Activated effector memory CD4-positive, alpha-beta T cell treated with Interleukin-2 at 50 U/mL for 16 hours (primary cell): Measurements from ENCODE around the gene SEPTIN8.

Experiments
- DNase-seq: peaks from one replicate; pipeline ENCODE4 v3.0.0-alpha.2; 2020

Gene SEPTIN8

DNA sequence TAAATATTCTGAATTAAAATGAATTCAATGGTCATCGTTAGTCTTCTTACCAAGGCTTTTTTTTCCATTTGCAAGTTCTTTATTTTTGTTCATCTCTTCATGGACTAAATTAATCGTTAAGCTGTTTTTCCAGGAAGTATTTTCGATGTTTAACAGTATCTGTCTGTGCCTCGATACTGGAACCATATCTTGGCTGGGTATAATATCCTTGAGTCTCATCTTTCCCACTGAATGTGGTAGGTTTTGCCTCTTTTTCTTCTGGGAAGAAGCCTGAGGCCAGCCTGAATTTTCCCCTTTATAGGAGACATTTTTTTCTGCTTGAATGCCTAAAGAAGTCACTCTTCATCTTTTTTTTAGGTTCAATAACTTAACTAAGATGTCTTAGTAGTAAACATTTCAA is 4.0 kb upstream of the SEPTIN8 start:
- no peak for DNase-seq

DNA sequence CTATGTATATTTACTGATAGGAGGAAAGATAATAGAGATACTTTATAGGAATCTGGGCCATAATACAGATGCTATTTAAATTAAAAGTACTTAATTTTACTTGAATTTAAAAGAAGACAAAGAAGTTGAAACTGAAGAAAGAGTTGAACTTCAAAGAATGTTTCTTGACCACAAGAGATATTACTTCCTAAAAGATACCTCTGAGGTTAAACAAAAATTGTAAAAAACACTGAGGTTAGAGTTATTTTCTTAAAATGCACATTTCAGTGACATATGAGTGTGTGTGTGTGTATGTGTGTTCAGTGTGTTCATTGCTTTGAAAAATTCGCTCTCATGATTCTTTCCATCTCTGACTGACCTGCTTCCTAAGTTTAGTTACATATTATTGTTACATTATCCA is 3.5 kb upstream of the SEPTIN8 start:
- DNase-seq = no peak

DNA sequence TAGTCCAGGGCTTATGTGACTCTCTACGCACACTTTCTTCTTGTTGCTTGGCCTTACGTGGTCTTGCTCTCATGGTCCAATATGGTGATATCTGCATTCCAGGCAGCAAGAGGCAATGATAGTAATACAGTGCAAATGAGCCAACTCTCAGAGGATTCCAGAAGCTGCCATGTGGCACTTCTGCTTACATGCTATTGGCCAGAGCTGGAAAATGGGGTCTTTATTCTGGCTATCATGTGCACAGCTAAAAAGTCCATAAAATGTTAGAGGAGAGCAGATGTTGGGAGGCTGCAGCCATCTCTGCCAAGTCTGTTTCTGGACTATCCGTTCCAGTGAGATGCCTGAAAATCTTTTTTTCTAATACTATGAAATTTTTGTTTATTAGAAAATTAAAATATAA is 2.9 kb upstream of the SEPTIN8 start:
- no peak for DNase-seq

DNA sequence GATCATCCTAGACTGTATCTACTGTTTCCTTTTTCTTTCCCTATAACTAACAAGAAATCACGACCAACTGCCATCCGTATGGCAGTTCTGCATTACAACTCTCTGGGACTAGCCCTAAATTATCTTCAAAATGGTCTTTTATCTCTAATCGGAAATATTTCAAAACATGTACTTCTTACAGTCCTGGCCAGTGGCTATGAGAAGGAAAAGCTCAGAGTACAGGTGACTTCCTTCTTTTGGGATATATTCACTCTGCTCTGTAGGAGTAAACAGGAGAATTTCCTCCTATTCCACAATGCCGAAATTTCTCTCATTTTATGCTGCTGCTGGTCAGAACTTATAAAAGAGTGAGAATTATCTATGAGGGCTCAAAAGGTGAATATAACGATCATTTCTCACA is 1.8 kb upstream of the SEPTIN8 start:
- DNase-seq = no peak

DNA sequence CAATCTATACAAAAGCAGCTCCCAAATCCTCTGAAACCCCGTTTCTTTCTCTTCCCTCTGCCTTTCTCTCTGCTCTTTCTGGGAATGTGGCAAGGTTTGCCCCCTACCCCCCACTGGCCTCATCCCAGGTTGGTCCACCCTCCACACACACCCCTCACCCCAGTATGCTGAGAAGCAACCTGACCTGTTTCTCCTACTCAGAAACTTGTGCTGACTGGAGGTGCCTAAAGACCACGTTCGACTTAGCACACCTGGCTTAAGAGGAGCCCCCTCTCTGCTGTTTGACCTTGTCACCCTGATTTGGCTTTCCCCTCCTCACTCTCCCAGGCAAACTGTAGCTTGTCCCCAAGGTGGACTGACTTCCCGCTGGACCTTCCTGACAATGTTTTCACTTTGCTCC is 1.1 kb upstream of the SEPTIN8 start:
- no peak for DNase-seq

DNA sequence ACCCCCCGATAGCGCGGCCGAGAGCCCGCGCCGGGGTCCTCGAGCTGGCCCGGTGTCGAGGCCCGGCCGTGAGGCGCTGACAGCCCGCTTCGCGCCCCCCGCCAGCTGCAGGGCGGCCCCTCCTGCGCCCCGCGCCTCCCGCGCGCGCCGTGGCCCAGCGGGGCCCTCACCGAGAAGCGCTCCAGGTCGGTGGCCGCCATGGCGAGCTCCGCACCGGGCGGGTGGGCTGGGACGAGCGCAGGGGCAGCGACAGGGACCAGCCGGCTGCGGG is 166 bp downstream of the SEPTIN8 start:
- no peak for DNase-seq

DNA sequence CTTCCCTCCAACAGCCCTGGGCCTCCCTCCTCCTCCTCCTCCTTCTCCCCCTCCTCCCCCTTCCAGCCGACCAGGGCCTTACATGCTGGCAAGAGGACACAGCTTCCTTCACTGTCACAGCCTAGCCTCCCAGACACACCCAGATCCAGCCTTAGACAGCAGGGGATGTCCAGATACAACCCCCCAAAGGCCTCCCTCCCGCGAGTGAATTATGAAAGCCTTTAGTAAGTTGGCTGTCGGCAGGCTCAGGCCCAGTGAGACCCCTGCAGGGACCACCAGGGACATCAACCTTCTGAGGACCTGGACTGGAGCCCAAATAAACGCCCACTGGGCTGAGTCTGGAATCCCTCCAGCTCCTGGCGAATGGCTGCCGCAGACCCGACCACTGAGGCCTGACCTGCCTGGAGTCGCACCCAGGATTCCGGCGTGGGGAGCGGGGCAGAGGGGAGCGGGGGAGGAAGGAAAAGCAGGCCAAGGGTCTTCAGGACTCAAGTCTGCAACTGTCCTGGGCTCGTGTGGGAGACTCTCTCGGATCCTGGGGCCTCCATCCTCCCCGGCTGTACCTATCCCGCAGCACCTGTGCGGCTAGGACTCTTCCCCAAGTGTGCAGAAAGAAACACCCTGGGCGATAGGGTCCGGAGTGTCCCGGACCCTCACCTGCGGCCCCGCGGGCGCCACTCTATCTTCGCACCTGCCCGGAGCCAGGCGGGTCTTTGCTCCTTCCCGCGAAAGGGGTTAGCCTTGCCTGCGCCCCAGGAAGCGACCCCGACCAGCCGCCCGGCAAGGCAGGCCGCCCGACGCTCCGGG is 705 bp downstream of the SEPTIN8 start:
- no peak for DNase-seq

DNA sequence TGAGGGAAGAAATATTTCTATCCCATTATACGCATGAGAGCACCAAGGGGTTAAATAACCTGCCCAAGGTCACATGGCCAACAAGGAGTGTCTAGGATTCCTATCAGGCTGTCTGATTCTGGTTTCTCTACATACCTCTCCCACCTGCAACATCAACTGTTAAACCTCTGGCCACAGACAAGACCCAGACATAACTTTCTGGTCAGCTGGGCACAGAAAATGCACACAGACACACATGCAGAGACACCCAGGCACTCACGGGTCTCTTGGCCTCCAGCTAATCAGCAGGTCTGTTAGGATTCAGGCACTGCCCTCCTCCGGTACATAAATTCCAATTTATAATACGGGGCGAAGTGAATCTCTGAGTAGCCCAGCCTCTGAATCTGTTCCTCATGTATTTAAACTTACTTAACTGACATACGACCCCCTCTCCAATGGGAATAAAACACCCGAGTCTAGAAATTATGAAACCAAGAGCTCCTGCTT is 1.5 kb downstream of the SEPTIN8 start:
- no peak for DNase-seq

DNA sequence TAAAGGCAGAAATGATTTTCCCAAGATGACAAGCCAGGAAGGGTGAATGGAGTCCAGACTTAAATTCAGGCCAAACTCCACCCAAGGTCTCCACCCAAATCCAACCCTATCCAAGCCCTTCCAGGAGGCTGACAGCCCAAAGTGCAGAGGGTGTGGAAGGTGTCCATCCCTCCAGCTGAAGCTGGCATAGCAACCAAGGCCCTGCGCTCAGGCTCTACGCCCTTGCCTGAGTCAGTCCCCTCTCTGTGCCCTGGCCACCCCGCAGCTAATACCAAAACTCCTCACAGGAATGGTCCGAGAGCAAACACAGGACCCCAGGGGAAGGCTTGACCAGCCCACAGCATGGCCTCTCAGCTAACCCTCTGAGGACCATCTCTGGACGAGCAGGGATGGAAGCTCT is 2.1 kb downstream of the SEPTIN8 start:
- DNase-seq = no peak

DNA sequence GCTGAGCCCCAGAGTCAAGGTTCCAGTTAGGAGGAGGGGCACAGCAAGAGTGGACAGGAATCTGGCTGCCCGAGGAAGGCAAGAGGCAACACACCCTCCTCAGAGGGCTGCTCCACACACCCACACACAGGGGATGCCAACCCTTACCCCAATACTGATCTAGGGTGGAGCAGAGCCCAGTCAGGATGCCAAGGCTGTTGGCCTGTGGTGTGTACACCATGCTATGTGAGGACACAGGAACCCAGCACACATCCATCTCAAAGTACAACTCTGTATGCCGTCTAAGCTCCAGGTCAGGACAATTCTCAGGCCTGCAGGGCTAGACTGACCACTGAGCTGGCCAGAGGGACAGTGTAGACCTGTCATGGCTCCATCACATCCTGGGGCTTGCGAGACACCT is 2.6 kb downstream of the SEPTIN8 start:
- no peak for DNase-seq

DNA sequence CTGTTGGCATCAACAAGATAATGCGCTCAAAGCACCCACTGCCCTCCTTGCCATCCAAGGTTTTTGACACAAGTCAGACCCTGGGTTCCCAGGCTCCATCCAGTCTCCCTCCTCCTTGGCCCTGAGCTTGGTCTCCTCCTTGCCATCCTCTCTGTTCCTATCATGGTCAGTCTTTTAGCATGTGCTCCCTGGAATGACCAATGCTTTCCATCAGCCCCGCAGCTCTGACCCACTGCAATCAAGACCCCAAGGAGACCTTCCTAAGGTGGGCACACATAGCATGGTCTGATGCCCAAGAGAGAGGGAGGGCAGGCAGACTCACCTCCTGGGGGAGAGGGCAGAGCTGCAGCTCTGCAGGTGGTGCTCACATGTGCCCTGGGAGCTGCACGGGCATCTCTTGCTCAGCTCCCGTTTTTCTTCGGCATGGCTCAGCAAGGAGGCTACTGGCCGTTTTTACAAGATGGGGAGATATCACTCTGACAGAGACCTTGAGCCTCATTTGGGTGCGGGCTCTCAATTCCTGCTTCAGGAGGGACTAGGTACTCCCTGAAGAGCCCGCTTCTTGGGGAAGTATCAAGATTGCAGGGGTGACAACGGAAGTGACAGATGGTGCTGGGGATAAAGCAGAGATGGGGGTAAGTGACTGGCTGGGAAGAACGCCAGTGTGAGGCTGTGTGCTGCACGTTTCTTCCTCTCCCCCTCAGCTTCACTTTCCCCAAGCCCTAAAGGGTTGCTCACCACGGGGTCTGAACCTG is 3.3 kb downstream of the SEPTIN8 start:
- DNase-seq = no peak

DNA sequence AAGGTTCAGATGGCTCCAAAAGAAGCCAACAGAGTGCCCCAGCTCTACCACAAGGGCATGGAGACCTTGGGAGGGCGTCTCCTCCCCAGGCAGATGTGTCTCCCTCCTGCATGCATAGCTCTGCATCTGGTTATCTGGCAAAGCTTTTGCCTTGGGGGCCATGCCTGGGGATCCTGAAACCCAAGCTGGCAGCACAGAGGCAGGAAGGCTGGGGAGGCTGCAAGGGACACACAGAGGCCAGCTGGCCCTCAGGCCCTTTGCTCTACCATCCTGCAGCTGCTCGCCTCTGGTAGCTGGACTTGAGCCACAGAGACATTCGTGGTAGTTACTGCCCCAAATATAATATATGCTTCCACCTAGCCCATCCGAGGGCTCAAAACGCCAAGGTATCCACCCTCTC is 3.9 kb downstream of the SEPTIN8 start:
- DNase-seq = no peak

DNA sequence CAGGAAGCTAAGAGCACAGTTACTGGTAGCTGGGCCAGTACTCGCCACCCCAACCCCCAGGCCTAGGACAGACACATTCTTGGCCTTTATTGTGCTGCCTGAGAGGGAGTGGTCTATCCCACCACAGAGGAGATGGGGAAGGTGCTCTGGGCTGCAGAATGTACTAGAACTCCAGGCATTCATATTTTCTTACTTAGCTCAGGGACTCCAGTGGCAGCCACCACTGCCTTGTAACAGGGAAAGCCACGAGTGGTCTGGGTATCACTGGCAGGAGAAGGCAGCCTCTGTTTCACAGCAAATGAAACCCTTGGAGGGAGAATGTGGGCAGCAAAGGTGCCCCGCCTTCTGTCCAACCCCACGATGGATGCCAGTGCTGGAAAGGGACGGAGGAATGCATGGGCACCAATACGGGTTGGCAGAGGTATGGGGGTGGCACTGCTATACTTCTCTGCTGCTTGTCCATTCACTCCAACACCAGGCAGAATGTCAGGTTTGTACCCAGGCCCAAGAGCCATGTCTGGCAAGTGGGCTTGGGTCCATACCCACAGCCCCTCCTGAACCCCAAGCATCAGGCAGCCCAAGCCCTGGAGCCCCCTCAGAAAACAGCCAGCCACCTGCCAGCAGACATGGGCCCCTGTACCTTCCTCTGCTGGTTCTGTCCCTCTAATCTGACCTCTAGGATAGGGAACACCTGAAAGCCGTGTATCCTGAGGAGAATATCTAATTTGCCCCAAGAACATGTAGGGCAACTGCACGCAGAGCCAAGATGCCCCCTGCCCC is 4.6 kb downstream of the SEPTIN8 start:
- DNase-seq = no peak

DNA sequence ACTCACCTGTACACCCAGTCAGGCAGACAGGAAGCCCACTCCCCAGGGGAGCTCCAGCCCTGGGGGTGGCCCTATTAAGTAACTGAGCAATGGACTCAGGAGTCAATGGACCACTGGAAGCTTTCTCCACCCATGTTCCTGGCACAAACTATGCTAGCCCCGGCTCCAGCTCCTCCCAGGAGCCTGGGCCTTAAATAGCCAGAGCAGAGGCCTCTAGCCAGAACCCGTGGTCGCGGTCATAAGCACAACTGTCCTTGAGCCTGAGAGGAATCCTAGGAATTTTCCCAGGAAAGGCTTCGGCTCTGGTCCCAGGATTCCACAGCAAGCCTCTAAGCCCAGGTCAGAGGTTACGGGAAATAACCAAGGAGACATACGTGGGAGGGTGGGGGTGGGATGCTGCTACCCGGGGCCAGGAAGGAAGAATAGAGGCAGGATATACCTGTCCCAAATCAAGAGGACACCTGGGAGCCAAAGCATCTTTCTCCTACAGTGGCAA is 5.5 kb downstream of the SEPTIN8 start:
- no peak for DNase-seq

DNA sequence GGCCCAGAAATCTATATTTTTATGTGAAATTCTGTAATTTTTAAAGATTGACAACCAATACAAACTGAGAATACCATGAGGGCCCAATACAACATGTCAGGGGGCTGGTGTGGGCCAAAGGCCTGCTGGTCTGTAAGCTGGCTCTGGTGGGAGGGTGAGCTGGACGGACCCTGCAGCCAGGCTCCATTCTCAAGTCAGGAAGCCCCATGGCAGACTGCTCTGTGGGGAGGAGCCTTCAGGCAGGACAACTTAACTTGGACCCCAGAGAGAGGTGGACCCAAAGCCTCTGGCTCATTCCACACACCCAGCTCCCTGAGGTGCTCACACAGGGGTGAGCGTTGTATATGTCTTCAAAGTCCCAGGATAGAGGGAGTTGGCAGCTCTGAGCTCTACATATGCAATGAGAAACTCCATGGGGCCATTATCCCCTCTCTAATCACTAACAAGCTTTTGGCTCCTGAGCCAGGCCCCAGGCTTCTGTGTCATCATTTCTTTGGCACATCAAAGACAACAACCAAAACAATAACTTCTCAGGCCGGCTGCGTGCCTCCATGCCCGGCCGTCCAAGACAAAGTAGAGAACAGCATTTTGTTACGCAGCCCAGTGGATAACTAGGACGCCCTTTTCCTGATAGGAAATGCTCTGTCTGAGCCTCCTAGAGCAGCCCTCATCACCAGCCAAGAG is 6.4 kb downstream of the SEPTIN8 start:
- DNase-seq = no peak

DNA sequence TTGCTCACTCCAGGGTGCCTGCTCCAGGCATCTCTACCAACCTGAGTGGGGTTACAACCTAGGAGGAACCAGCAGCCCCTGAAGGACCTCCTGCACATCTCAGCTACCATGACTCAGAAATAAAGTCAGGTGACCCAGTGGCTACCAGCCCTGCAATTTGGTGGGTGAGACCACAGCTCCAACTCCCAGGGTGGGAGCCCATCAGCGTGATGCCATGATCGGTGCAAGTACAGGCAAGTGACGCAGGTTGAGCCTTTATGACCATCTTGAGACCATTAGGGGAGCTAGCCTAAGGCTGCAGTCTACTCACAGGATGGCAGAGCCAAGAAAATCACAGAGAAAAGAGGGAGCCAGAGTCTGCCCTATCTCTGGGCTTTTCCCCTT is 8.6 kb downstream of the SEPTIN8 start:
- DNase-seq = no peak

DNA sequence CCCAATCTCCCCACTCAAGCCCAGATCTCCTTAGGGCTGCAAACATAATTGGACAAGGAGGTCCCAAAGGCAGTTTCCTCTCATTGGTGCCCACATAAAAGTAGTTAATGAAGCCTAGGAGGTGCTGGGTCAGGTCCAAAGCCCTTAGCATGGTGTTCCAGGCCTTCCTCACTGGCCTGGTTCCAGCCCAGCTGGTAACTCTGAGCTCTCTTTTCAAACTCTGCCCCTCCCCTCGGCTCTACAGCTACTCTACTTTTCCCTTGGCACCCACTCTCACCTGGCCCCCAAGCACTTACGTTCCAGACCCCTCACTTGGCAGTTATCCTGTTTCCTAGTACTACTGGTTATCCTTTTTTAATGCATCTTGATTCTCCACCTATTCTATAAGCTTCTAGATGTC is 9.9 kb downstream of the SEPTIN8 start:
- no peak for DNase-seq

DNA sequence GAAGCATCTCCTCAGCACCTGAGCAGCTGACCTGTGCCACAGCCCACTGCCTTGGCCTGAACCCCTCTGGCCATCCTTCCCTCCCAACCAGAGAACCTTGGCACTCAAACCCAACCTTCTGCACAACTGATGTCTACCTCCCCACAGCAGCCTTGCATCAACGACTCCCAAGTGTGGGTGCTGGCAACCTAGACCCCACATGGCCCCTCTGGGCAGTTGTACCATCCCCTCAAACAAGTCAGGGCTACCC is 10.3 kb downstream of the SEPTIN8 start:
- no peak for DNase-seq

DNA sequence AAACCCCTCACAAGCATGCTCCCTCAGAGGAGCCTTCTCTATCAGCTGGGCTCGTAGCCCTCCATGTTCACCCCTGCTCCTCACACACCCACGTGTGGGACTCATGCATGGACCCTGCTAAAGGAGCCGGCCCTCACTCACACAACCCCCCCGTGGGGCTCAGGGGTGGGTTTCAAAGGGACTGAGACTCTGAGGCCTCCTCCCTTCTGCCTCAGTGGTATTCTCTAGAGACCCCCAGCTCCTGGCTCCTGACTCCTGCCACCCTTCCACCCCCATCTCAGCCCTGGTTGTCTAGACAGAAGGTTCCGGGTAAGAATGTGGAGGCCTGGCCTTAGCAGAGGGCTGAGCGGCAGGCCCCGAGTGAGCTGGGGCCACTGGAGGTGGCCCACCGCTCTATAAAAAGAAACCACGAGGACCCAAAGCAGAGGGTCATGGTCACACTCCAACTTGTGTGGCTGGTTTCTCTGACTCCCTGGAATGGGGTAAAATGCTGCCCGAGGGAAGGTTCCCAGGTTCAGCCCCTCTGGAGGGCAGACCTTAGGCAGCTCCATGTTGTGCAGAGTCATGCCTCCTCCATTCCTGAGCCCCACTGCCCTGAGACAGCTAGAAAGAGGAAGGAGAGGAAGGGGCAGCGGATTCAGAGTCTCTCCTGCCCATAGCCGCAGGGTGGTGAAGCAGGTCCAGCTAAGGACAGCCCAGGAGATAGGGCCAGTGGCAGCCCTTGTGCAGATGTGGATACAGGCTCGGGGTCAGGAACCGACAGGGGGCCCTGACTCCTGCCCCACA is 10.8 kb downstream of the SEPTIN8 start:
- DNase-seq = no peak

DNA sequence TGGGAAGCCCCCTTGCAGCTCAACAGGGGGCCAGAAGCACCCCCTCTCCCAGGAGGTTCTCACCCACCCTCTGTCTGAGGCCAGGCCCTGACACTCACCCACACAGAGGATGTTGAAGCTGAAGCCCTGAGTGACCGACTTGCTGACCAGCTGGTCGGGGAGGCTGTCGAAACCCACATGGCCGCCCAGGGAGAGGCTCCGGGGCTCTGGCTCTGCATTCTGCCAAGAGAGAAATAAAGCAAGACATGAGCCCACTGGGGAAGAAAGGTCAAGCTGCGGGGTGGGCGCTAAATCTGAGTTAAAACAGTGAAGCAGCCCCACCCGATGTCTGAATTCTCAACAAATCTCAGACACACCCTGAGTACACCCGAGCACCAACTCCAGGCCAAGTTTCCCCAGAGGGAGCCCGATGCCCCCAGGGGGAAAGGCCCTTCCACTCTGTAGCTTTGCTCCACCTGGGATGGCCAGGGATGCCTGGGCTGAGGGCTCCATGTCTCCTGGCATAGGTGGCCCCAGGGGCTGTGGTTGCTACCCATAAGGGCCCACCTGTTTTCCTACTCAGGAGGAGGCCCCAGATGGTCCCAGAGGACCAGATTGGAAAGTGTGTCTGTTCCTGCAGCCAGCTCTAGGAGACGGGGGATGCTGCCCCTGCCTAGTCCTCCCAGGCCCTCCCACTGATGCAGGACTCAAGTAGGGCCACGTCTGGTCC is 11.6 kb downstream of the SEPTIN8 start:
- no peak for DNase-seq

DNA sequence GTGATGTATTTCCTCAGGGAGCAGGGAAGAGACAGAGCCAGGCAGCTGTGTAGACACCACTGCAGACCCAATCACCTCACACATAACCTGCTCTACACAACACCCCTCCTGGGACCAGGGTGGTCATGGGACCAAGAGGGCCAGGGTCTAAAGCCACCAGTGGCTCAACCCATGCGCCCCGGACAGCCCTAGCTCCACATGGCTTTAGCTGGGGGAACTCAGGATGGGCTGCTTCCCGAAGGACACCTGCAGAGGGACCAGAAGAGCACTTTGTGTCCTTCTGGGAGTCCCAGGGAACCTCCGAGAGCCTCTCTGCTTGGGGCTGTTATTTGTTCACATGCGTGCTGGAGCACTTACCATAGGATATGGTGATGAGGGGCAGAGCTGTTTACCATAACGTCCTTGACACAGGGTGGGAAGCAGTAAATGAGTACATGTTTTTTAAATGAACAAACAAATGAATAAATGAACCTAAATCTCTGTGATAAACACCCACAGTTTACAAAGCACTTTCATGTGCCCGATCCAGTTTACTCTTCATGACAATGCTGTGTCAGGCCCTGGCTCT is 12.3 kb downstream of the SEPTIN8 start:
- DNase-seq = no peak

DNA sequence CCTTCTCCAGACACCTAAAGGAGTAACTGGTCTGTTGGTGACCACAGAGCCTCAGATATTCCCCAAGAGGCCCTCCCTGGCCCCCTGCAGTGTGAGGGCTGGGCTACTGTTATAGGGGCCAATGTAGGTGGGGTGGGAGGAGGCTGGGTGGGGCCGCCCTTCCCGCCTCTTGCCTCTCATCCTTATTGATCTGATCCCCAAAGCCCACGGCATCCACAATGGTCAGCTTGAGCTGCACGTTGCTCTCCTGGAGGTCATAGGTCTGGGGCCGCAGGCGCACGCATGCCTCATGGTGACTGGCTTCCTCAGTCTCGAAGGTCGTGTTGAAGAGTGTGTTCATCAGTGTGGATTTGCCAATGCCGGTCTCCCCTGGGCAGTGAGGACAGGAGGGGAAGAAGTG is 13.0 kb downstream of the SEPTIN8 start:
- DNase-seq = no peak
